NCI-H2196 (cell line): ENCODE data around the gene LINS1.

Source experiments
- DNase-seq: peaks from one replicate; lab custom pipeline; 2025; ENCODE audit not compliant: unreplicated experiment; lab: John Stamatoyannopoulos, UW

LINS1 gene

DNA sequence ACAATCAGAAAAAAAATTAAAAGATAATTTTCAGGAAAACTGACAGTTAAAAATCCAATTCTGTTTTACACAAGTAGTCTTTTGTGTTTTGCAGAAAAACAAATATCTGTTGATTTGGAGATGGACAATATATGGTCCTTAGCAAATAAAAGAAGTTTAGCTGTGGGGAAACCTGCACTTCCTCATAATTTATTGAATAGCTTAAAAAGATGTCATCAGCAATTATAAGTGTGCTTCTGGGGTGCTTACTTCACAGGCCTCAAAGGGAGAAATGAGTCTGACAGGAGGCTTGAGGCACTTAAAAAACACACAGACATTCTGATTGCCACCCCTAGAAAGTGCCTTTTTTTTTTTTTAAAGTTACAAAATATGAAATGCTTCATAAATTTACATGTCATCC, 41.7 kb downstream of the LINS1 start:
- DNase-seq: no peak

DNA sequence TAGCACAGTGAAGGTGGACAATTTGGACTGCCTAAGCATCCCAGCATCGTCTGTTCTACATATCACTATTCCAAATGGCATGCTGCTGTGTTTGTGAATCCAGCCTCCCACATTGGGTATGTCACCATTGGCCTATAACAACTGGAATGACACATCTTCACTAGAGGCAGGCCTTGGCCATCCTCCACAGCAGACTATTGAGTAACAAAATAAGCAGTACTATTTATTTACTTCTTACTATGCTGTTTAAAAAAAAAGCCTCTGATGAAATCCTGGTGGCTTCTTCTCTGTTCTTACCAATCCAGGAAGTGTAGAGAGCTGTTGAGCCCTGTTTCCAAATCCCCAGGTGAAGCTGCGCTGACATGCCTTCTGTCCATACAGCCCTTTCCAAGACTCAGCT, 42.7 kb downstream of the LINS1 start:
- no peak for DNase-seq

DNA sequence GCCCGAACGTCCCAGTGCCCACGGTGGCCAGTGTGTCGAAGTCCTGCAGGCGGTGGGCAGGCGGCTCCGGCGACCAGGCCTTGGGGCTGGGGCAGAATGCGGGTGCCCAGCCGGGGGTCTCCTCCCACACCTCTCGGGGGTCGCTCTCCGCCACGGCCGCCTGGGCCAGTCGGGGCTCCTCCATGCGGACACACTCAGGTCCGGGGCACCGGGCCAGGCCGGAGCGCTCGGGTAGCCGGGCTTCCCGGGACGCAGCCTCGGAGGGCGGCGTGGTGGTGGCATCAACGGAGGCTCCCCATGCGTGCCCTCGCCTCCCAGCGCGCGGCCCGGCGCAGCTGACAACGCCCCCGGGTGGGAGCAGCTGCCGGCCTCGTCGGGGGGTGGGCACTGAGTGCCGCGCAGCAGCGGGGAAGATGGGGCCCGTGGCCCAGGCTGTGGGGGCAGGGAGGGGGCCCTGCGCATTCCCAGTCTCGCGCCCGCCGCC, 43.2 kb downstream of the LINS1 start:
- DNase-seq: no peak

GRCh38 chr15:100553468-100553867, 48.5 kb downstream of the LINS1 start:
- no peak for DNase-seq

DNA sequence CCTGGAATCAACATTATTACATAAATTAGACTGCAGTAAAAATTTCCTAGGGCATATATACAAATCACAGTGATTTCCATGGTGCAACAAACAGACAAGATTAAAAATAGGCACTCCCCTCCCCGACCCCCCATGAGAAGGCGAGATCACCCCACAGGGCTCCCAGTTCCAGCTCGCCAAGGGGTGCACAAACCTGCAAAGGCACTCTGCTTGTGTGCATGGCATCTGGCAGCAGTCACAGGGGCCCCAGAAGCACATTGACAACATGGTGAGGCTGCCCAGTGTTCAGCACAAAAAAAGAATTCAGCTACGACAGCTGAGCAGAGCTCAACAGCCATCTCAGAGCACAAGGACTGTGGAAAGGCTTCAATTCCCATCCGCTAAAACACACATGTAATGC, 54.0 kb downstream of the LINS1 start:
- DNase-seq: no peak

DNA sequence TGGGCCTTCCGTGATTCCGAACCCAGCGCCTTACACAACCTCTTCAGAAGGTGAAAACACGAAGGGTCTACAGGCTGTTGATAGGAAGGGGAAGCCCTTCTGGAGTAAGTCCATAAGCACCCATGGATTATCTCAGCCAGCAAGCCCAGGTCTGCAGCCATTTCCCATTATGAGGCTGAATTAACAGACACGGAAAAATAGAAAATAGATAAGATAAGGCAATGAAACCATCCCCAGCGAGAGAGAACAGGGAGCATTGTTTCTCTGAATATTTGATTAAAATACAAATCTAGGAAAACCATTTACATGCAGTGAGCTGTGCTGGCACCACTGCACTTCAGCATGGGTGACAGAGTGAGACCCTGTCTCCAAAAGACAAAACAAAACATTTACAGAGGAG, 57.0 kb downstream of the LINS1 start:
- no peak for DNase-seq

- DNase-seq: no peak
These were observed 57.6 kb downstream of the LINS1 start for GRCh38 chr15:100544338-100544841.

DNA sequence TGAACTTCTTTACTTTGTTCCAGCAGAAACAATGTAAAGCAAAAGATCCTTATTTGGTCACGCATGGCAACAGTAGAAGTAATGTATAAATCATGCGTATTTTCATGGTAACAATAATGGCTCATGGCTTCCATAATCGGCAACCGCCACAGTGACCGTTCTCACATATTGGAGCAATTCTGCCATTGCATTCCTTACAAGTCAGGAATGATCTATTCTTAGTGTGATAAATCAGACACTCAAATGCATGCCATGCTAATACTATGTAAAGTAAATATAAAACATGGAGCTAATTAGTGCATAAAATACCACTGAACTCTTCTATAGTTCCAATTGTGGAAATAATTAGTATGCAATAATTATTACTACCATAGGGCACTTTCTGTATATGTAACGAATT, 59.7 kb downstream of the LINS1 start:
- DNase-seq: no peak

DNA sequence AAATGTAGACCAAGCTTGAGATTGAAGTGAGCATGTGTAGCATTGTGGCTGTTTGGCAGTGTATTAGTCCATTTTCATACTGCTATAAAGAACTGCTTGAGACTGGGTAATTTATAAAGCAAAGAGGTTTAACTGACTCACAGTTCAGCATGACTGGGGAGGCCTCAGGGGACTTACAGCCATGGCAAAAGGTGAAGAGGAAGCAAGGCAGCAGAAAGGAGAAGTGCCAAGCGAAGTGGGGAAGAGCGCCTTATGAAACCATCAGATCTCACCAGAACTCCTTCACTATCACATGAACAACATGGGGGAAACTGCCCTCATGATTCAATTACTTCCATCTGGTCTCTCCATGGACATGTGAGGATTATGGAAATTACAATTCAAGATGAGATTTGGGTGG, 64.7 kb downstream of the LINS1 start:
- no peak for DNase-seq

- no peak for DNase-seq
These were observed 65.3 kb downstream of the LINS1 start for GRCh38 chr15:100536733-100537132.

- DNase-seq: no peak
These were observed 68.1 kb downstream of the LINS1 start for GRCh38 chr15:100533886-100534285.

- no peak for DNase-seq
These were observed 70.1 kb downstream of the LINS1 start for GRCh38 chr15:100531823-100532327.

- no peak for DNase-seq
These were observed 70.8 kb downstream of the LINS1 start for GRCh38 chr15:100531204-100531603.

DNA sequence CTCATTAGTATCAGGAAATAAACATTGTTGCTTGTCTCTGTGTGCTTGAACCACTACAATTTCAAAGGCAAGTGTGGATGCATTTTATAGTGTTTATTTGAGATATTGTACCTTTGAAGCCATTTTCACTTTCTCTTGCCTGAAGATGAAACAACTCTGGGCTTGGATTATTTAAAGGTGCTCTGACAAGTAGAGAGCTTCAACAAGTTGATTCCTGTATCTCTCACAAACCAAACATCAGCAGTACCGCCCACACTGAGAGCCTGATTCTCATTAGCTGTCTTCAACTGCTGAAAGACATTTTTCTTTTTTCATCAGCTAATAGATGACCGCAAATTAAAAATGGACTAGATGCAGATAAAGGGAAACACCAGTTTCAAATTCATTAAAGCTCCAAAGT, 72.4 kb downstream of the LINS1 start:
- DNase-seq: no peak

- no peak for DNase-seq
These were observed 73.1 kb downstream of the LINS1 start, which contains the start of gene CERS3 for GRCh38 chr15:100528833-100529428. CERS3 (minus strand) TSS chr15:100528950; CDS start chr15:100501849, 27,101 bp downstream.

GRCh38 chr15:100526027-100526481, 75.9 kb downstream of the LINS1 start:
- peak; percentile 11 for DNase-seq

GRCh38 chr15:100525436-100525835, 76.5 kb downstream of the LINS1 start:
- no peak for DNase-seq

DNA sequence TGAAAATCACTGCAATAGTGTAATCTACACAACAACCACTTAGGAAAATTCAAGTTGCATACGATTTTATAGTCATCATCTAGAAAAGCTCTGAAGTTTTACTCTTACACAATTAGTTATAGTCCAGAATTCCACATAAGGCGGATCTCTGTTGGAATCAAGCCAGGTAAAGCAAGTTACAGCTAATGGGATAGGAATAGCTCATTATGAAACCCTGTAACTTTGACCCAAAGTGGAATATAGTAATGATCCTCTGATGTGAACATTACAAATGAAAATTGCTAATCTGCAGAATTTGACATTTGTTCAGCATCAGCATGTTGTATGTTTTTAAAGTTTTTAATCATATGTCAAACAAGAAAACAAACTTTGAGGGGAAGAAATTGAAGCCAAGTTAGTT, 77.7 kb downstream of the LINS1 start:
- DNase-seq: no peak

- no peak for DNase-seq
These were observed 80.1 kb downstream of the LINS1 start for GRCh38 chr15:100521907-100522306.

DNA sequence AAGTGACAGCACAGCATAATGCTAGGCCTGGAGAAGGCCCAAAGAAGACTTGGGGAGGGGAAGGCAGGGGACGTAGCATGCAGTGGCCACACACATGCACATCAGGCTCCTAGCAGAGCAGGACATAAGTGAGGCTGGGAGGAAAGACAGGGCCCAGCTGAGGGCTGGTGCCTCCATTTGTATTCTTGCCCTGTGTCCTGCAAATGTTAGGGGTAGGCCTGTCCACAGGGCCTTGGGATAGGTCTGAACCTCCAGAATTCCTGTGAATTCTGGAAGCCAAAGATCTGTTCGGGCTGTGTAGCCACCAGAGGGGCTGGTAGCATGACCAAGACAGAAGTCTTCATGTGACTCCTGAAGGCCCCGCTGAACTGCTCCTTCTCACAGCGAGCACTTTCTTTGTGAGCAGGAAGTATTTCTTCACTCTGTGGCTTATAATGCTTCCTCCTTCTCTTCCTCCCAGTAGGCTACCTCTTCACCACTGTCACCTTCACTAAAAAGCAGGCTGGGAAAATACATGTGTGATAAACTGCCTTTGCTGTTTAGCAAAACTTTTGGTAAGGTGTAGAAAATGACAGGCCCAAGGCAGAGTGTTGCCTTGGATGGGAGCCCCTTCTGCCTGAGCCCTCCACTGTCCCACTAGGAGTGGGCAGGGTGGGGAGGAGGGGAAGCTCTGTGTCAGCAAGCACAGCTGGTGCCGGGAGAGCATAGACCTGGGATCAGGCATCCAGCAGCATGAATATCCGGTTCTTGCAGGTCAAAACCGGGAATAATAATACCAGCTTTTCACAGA, 81.7 kb downstream of the LINS1 start:
- no peak for DNase-seq

DNA sequence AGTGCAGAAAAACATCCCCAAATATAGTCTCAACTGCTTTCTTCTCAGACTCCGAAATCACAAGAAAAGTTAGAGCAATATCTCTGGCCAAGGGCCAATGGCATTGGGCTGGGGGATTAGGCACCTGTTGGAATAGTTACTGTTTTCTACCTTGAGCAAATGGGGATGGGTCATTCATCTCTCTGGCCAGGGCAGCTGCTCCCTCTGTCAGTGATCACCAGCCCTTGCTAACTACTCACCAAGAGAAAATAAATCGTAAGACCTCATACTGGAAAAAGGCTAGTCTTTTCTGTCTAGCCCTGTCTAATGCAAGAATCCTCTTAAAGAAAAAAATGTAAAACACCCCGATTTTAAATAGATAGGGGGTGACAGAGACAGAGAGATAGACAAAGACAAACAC, 84.1 kb downstream of the LINS1 start:
- DNase-seq: no peak
